CD4-positive, alpha-beta T cell treated with Interleukin-15 for 4 hours (primary cell): ENCODE results near the gene CCDC190.
"Not testable (repeated sequence)": the region's sequence is repeated elsewhere in the genome, so short reads cannot be mapped to it uniquely, and the experiment has no call there.

ENCODE experiments used
- DNase-seq: peaks from one replicate; pipeline ENCODE4 v3.0.0-alpha.2; 2020; ENCODE audit warnings: low spot score

CCDC190 gene

GRCh38 chr1:162877412-162877811 is 16.4 kb upstream of the CCDC190 start:
- no peak for DNase-seq

- no peak for DNase-seq
These were observed 15.8 kb upstream of the CCDC190 start for GRCh38 chr1:162876751-162877150.

GRCh38 chr1:162873671-162874666 is 13.0 kb upstream of the CCDC190 start:
- DNase-seq, result no peak

GRCh38 chr1:162872981-162873380 is 12.0 kb upstream of the CCDC190 start:
- DNase-seq, result no peak

- DNase-seq, result not testable (repeated sequence)
These were observed 10.4 kb upstream of the CCDC190 start for GRCh38 chr1:162871417-162871816.

- no peak for DNase-seq
These were observed 8.0 kb upstream of the CCDC190 start for GRCh38 chr1:162868972-162869371.

GRCh38 chr1:162861625-162862024 is 650 bp upstream of the CCDC190 start:
- no peak for DNase-seq

GRCh38 chr1:162859191-162859590 is 1.8 kb downstream of the CCDC190 start:
- DNase-seq, result no peak

- no peak for DNase-seq
These were observed 3.1 kb downstream of the CCDC190 start for GRCh38 chr1:162857850-162858249.

GRCh38 chr1:162856260-162856659 is 4.7 kb downstream of the CCDC190 start:
- no peak for DNase-seq

GRCh38 chr1:162855461-162856150 is 5.4 kb downstream of the CCDC190 start:
- DNase-seq, result no peak

- peak; percentile 39 for DNase-seq
These were observed 6.6 kb downstream of the CCDC190 start for GRCh38 chr1:162854245-162854882.

GRCh38 chr1:162851341-162851740 is 9.6 kb downstream of the CCDC190 start:
- DNase-seq, result no peak

GRCh38 chr1:162849711-162850110 is 11.3 kb downstream of the CCDC190 start:
- no peak for DNase-seq

- DNase-seq, result peak; percentile 78
These were observed 13.0 kb downstream of the CCDC190 start for GRCh38 chr1:162847839-162848453.

GRCh38 chr1:162846256-162847212 is 14.4 kb downstream of the CCDC190 start:
- DNase-seq, result no peak

- DNase-seq, result no peak
These were observed 16.8 kb downstream of the CCDC190 start for GRCh38 chr1:162844153-162844552.

- no peak for DNase-seq
These were observed 20.6 kb downstream of the CCDC190 start for GRCh38 chr1:162840250-162840839.

- no peak for DNase-seq
These were observed 22.1 kb downstream of the CCDC190 start for GRCh38 chr1:162838863-162839262.

GRCh38 chr1:162835157-162835899 is 25.6 kb downstream of the CCDC190 start:
- no peak for DNase-seq
